NCI-H1092 (cell line): ENCODE results near the gene EYS.

Source experiments
- DNase-seq: peaks from one replicate; lab custom pipeline; 2025; lab: John Stamatoyannopoulos, UW

Gene EYS

GRCh38 chr6:65202738-65203137 is 504.3 kb downstream of the EYS start:
- DNase-seq = no peak

- no peak for DNase-seq
Measured at GRCh38 chr6:65199683-65200082, 507.3 kb downstream of the EYS start.

GRCh38 chr6:65199121-65199520 is 507.9 kb downstream of the EYS start:
- no peak for DNase-seq

GRCh38 chr6:65191471-65191870 is 515.6 kb downstream of the EYS start:
- DNase-seq = no peak

GRCh38 chr6:65189236-65189881 is 517.7 kb downstream of the EYS start:
- DNase-seq = no peak

- no peak for DNase-seq
Measured at GRCh38 chr6:65186826-65187225, 520.2 kb downstream of the EYS start.

GRCh38 chr6:65182681-65183080 is 524.3 kb downstream of the EYS start:
- DNase-seq = no peak

- DNase-seq = no peak
Measured at GRCh38 chr6:65170273-65170672, 536.8 kb downstream of the EYS start.

GRCh38 chr6:65161661-65162060 is 545.4 kb downstream of the EYS start:
- DNase-seq = no peak

- DNase-seq = no peak
Measured at GRCh38 chr6:65157025-65157424, 550.0 kb downstream of the EYS start.

- DNase-seq = no peak
Measured at GRCh38 chr6:65155083-65155482, 551.9 kb downstream of the EYS start.

- no peak for DNase-seq
Measured at GRCh38 chr6:65149841-65150240, 557.2 kb downstream of the EYS start.

- DNase-seq = no peak
Measured at GRCh38 chr6:65148839-65149238, 558.2 kb downstream of the EYS start.

- no peak for DNase-seq
Measured at GRCh38 chr6:65135567-65135966, 571.5 kb downstream of the EYS start.

GRCh38 chr6:65126667-65127066 is 580.4 kb downstream of the EYS start:
- no peak for DNase-seq

- no peak for DNase-seq
Measured at GRCh38 chr6:65123521-65123920, 583.5 kb downstream of the EYS start.

- DNase-seq = no peak
Measured at GRCh38 chr6:65117817-65118409, 589.1 kb downstream of the EYS start.

- no peak for DNase-seq
Measured at GRCh38 chr6:65116326-65116725, 590.7 kb downstream of the EYS start.

- DNase-seq = no peak
Measured at GRCh38 chr6:65113581-65113980, 593.4 kb downstream of the EYS start.

GRCh38 chr6:65112435-65112834 is 594.6 kb downstream of the EYS start:
- no peak for DNase-seq

- no peak for DNase-seq
Measured at GRCh38 chr6:65110031-65110430, 597.0 kb downstream of the EYS start.

GRCh38 chr6:65098349-65098748 is 608.7 kb downstream of the EYS start:
- no peak for DNase-seq

GRCh38 chr6:65091561-65091960 is 615.5 kb downstream of the EYS start:
- no peak for DNase-seq

- DNase-seq = no peak
Measured at GRCh38 chr6:65088575-65088974, 618.5 kb downstream of the EYS start.
